Fibroblast of skin of abdomen (primary cell): Measurements from ENCODE around the gene MBOAT2.

Experiments
- DNase-seq: peaks from one replicate; pipeline ENCODE4 v3.0.0-alpha.2; 2013

Gene MBOAT2

GRCh38 chr2:8893978-8894820, 109.3 kb downstream of the MBOAT2 start:
- no peak for DNase-seq

DNA sequence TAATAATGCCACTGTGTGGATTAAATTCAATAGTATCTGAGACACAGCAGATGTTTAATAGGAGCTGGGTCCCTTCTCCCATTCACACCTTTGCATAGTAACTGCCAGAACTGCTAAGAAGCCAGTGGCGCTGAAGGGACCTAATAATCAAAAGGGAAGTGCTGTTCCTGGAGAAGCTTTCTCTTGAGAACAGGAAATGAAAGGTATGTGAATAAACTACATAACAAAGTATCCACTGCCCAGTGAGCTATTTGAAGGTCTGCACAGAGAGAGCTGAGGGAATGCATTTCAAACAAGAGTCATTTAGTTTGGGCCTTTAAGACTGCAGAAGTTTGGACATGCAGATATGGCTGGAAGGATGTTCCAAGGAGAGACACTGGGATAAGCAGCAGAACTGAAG, 110.0 kb downstream of the MBOAT2 start:
- no peak for DNase-seq

- DNase-seq = no peak
These were observed 111.4 kb downstream of the MBOAT2 start for GRCh38 chr2:8892111-8892510.

- peak; percentile 4 for DNase-seq
These were observed 113.5 kb downstream of the MBOAT2 start for GRCh38 chr2:8889978-8890377.

- DNase-seq = no peak
These were observed 114.5 kb downstream of the MBOAT2 start for GRCh38 chr2:8888963-8889362.

DNA sequence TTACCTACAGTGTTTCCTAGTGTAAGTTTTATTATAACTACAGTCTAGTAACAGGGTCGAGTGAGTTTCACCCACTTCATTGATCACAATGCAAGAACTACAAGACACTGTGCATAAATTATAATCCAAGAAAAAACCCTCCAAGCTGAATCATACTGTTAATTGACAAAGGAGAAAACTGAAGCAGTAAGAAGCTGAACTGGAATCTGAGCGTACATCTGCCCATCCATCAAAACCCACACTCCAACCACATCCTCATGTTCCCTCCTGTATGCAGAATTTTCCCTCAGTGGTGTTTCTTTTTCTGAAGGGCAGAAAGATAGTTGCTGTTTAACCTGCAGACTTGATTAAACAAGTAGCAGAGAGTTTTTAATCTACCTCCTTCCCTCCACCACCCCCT, 116.6 kb downstream of the MBOAT2 start:
- peak; percentile 32 for DNase-seq

DNA sequence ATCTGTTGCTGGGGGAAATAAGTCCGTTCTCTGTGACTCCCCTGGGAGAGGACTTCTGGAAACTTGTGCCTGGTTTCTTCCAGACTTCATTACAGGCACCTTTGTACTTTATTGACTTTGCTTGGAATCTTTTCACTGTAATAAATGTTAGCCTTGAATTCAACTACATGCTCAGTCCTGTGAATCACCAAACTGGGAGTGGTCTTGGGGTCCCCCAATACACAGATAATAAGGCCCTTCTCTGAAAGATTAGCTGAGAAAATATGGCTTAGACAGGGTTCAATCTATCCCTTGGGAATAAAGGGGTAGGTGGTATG, 117.3 kb downstream of the MBOAT2 start:
- no peak for DNase-seq

- no peak for DNase-seq
These were observed 117.9 kb downstream of the MBOAT2 start for GRCh38 chr2:8885449-8886201.

GRCh38 chr2:8884812-8885211, 118.7 kb downstream of the MBOAT2 start:
- no peak for DNase-seq

DNA sequence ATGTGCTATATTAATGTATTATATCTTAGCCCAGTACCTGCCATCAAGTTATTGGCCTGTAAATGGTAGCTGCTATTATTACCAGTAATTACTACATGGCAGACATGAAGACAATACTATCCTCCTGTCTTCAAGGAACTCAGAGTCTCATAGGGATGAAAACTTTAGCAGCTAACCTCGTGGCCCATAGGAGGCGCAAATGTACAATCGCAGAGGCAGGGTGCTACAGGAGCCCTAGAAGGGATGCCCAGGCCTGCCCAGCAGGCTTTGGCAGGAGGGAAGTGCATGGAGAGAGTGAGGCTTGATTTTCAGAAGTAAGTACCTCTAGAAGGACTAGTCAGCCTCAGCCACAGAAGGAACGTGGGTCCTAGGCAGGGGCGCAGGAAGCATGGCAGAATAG, 121.4 kb downstream of the MBOAT2 start:
- DNase-seq = peak; percentile 7

- no peak for DNase-seq
These were observed 125.6 kb downstream of the MBOAT2 start for GRCh38 chr2:8877894-8878293.

DNA sequence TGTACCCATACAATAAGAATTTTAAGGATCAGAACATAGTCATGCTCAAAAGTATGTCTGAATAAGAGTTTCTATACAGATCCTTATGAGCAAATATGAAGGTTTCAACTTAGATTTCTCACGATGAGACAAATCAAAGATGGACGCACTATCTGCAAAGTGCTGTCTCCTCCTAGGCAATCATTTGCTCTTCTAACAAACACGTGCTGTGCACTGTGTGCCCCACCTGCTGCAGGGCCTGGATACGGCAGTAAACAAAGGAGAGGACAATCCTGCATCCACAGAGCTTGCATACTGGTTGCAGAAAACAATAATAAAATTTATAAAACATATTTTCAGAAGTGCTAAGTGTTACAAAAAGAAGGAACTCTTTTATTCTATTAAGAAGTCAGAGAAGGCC, 126.2 kb downstream of the MBOAT2 start:
- DNase-seq = no peak

DNA sequence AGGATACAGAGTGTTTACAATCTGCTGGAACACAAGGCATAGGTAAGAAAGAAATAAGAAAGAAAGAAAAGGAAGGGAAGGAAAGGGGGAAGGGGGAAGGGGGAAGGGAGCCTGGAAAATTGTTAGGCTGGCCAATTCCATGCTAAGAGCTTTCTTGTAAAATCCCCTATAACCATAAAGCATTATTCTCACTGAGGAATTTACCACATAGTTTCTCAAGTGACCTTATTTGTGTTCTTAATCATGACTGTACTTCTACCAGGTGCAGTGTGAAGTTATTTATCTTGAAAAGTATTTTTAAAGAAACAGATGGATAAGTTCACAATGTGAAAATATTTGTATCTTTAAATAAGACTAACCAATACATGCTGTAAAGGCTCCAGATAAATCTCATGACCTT, 126.9 kb downstream of the MBOAT2 start:
- DNase-seq = peak; percentile 16

DNA sequence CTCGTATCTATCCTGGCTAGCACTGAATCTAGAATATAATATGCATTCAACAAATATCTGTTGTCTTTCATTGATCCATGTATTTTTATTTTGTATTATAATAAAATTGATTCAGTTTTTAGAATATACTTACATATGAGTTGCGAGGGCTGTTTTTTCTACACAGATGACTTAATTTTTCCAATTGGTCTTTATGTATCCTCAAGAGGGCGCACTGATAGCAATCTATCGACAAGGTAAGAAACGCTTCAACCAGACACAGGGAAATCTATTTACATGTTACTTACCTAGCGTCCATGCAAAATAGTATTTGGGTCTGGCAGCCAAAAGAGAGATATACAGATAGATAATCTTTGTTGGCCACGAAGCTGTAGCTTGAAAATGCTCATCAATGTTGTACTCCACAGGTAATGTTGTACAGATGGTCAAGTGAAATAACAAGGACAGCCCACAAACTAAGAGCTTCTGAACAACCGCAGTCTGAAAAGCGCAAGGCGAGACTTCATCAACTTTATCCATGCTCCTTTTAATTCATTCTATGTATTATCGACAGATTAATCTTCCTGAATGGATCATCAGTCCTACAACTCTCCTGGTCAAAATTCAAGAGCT, 130.6 kb downstream of the MBOAT2 start:
- DNase-seq = peak; percentile 62

GRCh38 chr2:8870441-8870840, 133.0 kb downstream of the MBOAT2 start:
- no peak for DNase-seq

GRCh38 chr2:8867363-8867762, 136.1 kb downstream of the MBOAT2 start:
- no peak for DNase-seq

DNA sequence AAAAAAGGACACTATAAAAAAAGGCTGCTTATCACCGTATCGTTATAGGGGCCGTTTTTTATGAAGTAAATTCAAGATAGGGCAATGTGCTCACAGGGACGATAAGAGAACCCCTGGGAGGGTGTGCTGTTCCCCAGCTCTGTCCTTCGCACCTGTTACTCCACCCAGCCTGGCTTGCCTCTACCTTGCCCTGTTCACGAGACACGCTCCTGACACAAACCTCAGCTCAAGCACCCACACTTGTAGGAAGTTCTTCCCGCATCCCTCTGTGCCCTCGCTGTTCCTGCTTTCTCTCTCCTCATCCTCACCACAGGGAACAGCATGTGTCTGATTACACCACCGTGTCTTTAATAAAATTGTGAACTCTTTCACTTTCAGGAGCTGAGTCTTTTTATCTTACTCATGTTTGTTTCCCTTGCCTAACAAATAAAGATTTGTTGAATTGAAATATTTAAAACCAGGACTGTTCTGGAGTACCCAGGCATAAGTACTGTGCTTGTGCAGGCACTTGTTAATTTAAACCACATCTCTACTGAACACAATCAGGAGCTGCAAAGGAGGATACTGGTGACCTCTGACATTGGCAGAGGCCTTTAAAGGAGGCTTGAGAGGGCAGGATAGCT, 140.0 kb downstream of the MBOAT2 start:
- no peak for DNase-seq

DNA sequence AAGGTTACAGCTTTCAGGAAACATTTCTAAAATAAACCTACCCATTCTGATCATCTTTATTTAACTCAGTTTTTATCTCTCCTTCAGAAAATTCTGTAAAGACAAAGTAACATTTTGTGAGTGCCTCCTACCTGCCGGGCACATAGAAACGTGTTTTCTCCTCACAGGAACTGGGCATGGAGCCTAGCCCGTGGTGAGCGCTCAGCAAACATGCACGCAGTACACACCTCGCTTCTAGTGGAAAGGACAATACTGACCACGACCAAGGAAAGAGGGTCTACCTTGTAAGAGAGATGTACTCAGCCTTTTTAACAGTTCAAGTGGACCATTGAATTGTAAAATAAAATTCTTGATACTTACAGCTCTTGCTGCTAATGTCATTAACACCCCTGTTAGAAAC, 141.3 kb downstream of the MBOAT2 start:
- DNase-seq = no peak

DNA sequence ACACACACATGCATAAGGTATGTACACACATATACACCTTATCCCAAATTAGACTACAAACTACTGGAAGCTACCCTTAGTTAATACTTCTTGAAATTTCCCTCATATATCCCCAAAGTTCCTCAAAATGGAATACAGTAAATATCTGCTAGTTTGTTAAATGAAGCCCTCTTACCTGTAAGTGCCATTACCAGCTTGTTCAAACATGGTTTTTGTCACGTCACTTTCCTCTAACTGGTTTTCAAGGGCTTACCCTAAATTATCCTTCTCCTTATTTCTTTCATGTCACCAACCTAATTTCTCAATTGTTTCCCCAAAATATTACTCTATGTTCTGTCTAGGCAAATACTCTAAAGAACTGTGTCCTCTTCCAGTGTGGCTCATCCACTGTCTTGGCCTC, 141.7 kb downstream of the MBOAT2 start:
- DNase-seq = no peak

DNA sequence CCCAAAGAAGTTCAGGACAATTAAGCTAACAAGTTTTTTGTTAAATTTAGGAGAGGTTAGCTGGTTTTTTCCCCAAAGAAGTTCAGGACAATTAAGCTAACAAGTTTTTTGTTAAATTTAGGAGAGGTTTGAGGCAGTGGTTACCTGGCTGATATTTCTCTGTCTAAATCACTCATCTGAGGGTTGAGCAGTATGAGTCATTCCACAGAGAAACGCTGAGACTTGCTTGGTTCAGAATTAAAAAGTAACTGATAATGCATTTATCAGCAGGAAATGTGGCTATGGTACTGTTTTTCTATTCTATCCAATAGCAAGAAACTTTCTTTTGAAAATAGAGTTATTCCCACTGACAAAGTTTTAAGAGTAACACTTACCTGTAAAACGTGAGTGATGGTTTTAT, 143.2 kb downstream of the MBOAT2 start:
- no peak for DNase-seq

- no peak for DNase-seq
These were observed 144.6 kb downstream of the MBOAT2 start for GRCh38 chr2:8858910-8859309.

DNA sequence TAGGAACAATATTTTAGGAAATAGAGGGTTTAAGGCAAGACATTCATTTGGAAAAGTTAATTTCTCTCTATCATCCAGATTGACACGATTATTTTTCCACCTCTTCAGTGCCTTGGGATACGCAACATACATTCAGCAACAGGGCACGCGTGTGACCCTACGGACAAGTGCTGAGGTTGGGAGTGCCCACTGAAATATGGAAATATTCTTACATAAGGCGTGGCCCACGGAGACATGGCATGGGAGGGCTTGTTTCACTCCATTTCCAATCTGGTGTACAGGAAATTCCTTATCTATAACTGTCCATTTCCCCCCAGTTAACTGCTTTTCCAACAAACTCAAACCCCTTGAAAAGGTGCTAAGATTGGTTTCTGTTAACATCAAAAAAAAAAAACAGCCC, 145.2 kb downstream of the MBOAT2 start:
- no peak for DNase-seq

DNA sequence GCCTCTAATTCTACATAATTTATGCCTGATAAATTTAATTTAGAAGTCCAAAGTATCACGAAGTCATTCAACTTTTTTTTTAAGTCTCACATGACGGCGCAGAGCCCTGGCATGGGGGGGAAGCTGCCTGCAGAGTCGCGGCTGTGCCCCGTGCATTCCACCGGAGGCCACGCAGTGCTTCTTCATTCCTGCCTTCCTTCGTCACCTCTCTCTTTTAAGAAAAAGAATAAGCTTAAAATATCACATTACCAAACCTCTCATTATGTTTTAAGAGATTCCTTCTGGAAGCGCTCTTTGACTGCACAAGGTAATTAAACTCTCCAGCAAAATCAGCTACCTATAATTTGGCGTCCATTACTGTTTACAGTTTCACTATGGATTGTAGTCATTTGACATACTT, 145.8 kb downstream of the MBOAT2 start:
- DNase-seq = no peak
